Vagina (tissue), 2 donors: Measurements from ENCODE around the gene CST6. TPM values are rescaled to one million over a fixed set of nuclear protein-coding genes. Genes with fewer than 3 reads are reported as not detected.

Source experiments
- DNase-seq, 2 donors: peaks; one replicate each; pipeline ENCODE4 v3.0.0-alpha.2; 2017; ENCODE audit errors: extremely low spot score in 2 of 2
- H3K27ac ChIP-seq: fragments of 200-600 bp; sonication (generic); one replicate; pipeline ENCODE4 v1.5.1; 2019
- H3K27me3 ChIP-seq: fragments of 200-600 bp; sonication (generic); one replicate; pipeline ENCODE4 v1.5.1; 2019
- H3K36me3 ChIP-seq, 2 donors: fragments of 200-600 bp; sonication (generic); one replicate each; pipeline ENCODE4 v1.5.1; 2017 to 2019
- H3K4me1 ChIP-seq: fragments of 200-600 bp; sonication (generic); one replicate; pipeline ENCODE4 v1.5.1; 2019
- H3K4me3 ChIP-seq, 2 donors: fragments of 200-600 bp; sonication (generic); 1 replicate in 1 of 2; 2 replicates in 1 of 2; pipeline ENCODE4 v1.5.1; 2016 to 2019
- H3K9me3 ChIP-seq: fragments of 200-600 bp; sonication (generic); one replicate; pipeline ENCODE4 v1.5.1; 2019
- POLR2A ChIP-seq, 2 donors: fragments of 450-650 bp; IDR thresholded peaks; one replicate each; pipeline ENCODE4 v1.6.1; 2017; ENCODE audit warnings: antibody characterized with exemption in 2 of 2, mild to moderate bottlenecking in 2 of 2, moderate library complexity in 2 of 2
- POLR2AphosphoS5 ChIP-seq, 2 donors: sonication (generic); formaldehyde crosslinking; IDR thresholded peaks; one replicate each; pipeline ENCODE4 v1.9.0; 2017; ENCODE audit warnings: antibody characterized with exemption in 2 of 2, mild to moderate bottlenecking in 2 of 2, low read depth in 1 of 2; ENCODE audit not compliant: insufficient read depth in 1 of 2
- intact Hi-C: fragments of 100-400 bp; cut with DNase I; formaldehyde crosslinking; loops from one replicate; pipeline ENCODE4 v1.15.1; 2023
- total RNA-seq: library from RNA; depleted of rRNA; stranded (reverse); fragments of >200 nt; gene quantifications from one replicate; pipeline ENCODE4 v1.2.3, GENCODE V29; 2016
- TF ChIP-seq, protein P1 (sequence below), 3 experiments: fragments of 450-650 bp in 2 of 3; fragments of 200-600 bp in 1 of 3; sonication (generic) in 1 of 3; IDR thresholded peaks; one replicate each; pipeline ENCODE4 v1.5.1; 2017 to 2019; ENCODE audit warnings: antibody characterized with exemption in 3 of 3, mild to moderate bottlenecking in 2 of 3, moderate library complexity in 2 of 3

Gene CST6
- total RNA-seq, 1 donor from 2014 or later, result 5.6 TPM

DNA sequence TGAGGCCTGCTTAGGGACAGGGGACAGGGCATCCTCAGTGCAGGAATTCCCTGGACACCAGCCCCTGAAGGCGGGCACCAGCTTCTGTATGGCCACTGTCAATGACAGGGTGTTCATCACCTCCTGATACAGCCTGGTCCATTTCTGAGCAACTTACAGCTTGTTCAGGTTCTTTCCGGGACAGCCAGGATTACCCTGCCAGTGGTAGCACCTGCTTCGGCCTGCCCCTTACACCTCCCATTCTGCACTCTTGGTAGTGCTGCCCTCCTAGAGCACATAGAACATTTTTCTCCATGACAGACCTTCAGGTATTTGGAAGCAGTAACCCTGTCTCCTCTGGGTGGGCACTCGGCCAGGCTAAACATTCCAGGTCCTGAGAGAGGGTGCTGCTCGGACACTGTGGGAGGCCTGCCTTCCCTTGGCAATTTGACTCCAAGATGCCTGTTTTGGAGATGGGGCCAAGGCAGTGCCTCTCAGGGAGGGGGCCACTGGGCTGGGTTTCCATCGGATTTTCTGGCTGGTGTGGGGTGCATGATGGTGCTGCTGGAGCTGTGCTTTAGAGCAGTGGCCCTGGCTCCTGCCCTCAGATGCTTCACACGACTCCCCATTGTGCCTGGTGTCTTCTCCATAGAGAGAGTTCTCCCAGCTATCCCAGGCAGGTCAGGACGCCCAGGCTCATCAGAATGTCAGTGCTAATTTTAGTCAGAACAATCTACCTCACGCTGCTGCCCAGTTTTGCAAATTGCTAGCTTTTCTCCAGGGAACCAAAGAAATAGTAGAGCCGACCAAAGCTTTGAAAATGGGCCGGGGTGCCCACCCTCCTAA, 35.9 kb downstream of the CST6 start:
- Histone ChIP-seq H3K9me3 (no peaks in the 10 kb centered on the region), H3K27me3 (no peaks in the 10 kb centered on the region), H3K36me3 (no peaks in the 10 kb centered on the region), H3K4me3 (no peak overlapping the region), H3K27ac (no peak overlapping the region), H3K4me1 (peaks cover 19% of the 10 kb centered on the region)
- TF ChIP-seq POLR2AphosphoS5 (IDR thresholded peaks at IDR 0.05; ENCODE audit: insufficient read depth in 1 of 2, low read depth in 1 of 2), result no peak
- TF ChIP-seq, protein P1, sequence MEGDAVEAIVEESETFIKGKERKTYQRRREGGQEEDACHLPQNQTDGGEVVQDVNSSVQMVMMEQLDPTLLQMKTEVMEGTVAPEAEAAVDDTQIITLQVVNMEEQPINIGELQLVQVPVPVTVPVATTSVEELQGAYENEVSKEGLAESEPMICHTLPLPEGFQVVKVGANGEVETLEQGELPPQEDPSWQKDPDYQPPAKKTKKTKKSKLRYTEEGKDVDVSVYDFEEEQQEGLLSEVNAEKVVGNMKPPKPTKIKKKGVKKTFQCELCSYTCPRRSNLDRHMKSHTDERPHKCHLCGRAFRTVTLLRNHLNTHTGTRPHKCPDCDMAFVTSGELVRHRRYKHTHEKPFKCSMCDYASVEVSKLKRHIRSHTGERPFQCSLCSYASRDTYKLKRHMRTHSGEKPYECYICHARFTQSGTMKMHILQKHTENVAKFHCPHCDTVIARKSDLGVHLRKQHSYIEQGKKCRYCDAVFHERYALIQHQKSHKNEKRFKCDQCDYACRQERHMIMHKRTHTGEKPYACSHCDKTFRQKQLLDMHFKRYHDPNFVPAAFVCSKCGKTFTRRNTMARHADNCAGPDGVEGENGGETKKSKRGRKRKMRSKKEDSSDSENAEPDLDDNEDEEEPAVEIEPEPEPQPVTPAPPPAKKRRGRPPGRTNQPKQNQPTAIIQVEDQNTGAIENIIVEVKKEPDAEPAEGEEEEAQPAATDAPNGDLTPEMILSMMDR (IDR thresholded peaks at IDR 0.05), result no peak
- intact Hi-C loops, result no loop called here
- no peak for DNase-seq

DNA sequence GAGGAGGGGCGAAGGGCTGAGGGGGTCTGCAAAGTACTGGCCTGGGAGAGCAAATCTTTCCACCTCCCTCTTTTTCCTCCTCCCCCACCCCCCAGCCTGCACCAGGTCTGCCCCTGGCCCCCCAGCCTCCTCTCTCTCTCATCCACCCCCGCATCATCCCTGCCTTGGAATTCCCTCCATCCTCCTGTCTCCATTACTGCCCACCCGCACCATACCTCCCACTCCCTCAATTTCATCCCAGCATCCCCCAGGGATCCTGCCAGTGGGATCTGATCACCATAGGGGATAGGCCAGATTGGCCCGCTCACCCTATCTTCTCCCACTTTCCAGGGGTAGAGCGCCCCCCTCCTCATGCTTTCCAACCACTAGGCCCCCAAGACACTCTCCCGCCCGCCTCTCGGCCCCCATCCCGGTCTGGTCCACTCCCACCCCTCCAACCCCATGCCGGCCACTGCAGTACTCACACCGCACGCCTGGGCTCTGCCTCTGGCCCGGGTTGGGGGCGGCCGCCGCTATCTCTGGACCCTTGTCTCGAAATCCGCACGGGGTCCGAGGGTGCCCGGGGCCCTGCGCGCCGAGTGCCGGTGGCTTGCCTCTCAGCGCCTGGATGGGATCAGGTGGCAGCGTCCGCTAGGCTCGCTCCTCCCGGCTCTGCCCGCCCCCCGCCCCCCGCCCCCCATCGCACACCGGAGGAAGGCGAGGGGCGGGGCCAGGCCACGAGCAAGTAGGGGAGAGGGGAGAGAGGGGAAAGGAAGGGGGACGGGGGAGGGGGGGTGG, 36.9 kb downstream of the CST6 start, which contains the start of gene GAL3ST3:
TSS of gene GAL3ST3 (minus strand) at position 615 of the 777 bp plus-strand sequence. CDS start 3,746 bp downstream, outside the sequence.
- Histone ChIP-seq H3K4me1 (peaks cover 29% of the 10 kb centered on the region), H3K27me3 (no peaks in the 10 kb centered on the region), H3K9me3 (no peaks in the 10 kb centered on the region), H3K36me3 (no peaks in the 10 kb centered on the region), H3K27ac (no peak within 1 kb of the TSS), H3K4me3 (peak within 1 kb of the TSS; percentile 6 to 23)
- TF ChIP-seq, protein P1 (IDR thresholded peaks at IDR 0.05), result no peak
- TF ChIP-seq POLR2AphosphoS5 (IDR thresholded peaks at IDR 0.05; ENCODE audit: insufficient read depth in 1 of 2, low read depth in 1 of 2) (no peak), POLR2A (IDR thresholded peaks at IDR 0.05) (no peak)
- no peak for DNase-seq
- intact Hi-C loops, result no loop called here

DNA sequence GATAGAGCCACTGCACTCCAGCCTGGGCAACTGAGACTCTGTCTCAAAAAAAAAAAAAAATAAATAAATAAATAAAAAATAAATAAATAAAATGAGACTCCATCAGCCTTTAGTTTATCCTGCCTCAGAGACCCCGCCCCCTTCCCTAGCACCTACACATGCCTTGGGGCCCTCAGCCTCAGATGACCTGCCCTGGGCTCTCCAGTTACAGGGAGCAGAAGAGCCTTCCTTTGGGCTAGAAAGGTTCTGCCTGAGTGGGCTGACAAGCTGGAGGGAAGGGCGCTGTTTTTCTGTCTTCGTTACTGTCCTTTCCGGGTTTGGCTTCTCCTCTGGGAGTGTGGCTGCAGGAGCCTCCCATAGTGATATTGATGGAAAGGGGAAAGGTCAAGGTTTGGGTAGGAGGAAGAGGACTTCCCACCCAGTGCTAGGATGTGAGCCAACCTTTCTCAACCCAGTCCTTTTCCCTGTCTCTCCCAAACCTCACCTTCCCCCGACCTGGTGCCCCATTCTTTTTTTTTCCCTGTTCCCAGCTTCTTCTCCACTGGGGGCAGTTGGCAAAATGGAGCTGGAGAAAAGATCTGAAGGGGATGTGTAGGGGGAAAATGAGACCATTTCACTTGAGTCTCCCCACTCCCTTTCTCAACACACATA, 38.9 kb downstream of the CST6 start:
- Histone ChIP-seq H3K9me3 (no peaks in the 10 kb centered on the region), H3K27ac (no peak overlapping the region), H3K27me3 (no peaks in the 10 kb centered on the region), H3K4me1 (peaks cover 31% of the 10 kb centered on the region), H3K4me3 (peak overlapping the region in 1 of 2 donors; percentile 59), H3K36me3 (peaks cover 0 to 11% of the 10 kb centered on the region in 2 donors)
- intact Hi-C loops, result no loop called here
- DNase-seq, result no peak
- no peak for TF ChIP-seq POLR2A (IDR thresholded peaks at IDR 0.05)
- TF ChIP-seq, protein P1 (IDR thresholded peaks at IDR 0.05), result no peak
- no peak for TF ChIP-seq POLR2AphosphoS5 (IDR thresholded peaks at IDR 0.05; ENCODE audit: insufficient read depth in 1 of 2, low read depth in 1 of 2)

DNA sequence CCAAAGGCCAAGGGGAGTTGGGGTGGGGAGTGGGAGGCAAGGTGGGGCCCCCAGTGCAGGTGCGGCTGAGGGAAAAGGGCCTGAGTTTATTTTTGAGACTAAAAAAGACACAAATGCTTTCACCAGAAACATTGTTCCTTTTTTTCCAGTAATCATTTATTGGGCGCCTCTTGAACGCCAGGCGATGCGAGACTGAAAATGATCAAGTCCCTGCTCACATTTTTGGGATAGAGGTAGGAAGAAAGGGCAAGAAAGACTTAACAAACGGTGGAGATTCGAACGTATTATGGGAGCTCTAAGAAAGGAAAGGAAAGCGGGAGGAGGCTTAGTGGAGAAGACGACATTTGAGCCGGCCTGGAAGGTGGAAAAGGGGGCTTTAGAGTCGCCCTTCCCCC, 39.6 kb downstream of the CST6 start:
- Histone ChIP-seq H3K4me3 (peak overlapping the region; percentile 59 to 100), H3K4me1 (peaks cover 31% of the 10 kb centered on the region), H3K36me3 (peaks cover 0 to 18% of the 10 kb centered on the region in 2 donors), H3K9me3 (no peaks in the 10 kb centered on the region), H3K27ac (peak overlapping the region; percentile 90), H3K27me3 (no peaks in the 10 kb centered on the region)
- no peak for TF ChIP-seq POLR2A (IDR thresholded peaks at IDR 0.05)
- TF ChIP-seq, protein P1 (IDR thresholded peaks at IDR 0.05), result no peak
- no peak for TF ChIP-seq POLR2AphosphoS5 (IDR thresholded peaks at IDR 0.05; ENCODE audit: insufficient read depth in 1 of 2, low read depth in 1 of 2)
- DNase-seq, result no peak
- intact Hi-C loops, result no loop called here
